ENCODE data around the gene SLC2A1. TPM values are rescaled to one million over a fixed set of nuclear protein-coding genes. Genes with fewer than 3 reads are reported as not detected.

SLC2A1 gene
- 1,089 TPM for total RNA-seq

GRCh38 chr1:42958488-42959319, at the start of gene SLC2A1:
TSS of gene SLC2A1 (minus strand) at chr1:42958868. CDS start at chr1:42958651, 217 bp downstream.

Other genes with a start within 250 kb of the SLC2A1 start
- gene CLDN19, start 218.6 kb downstream of the SLC2A1 start, total RNA-seq: 8.6 TPM
- 68.0 TPM for gene P3H1, start 191.8 kb downstream of the SLC2A1 start, total RNA-seq
- gene C1orf50, start 191.6 kb downstream of the SLC2A1 start, total RNA-seq: 7.8 TPM
- 0.44 TPM for gene TMEM269, start 173.9 kb downstream of the SLC2A1 start, total RNA-seq
- gene ERMAP, start 141.7 kb downstream of the SLC2A1 start, total RNA-seq: 12.8 TPM
- gene SVBP, start 141.5 kb downstream of the SLC2A1 start, total RNA-seq: 27.7 TPM
- 17.4 TPM for gene ZNF691, start 112.3 kb downstream of the SLC2A1 start, total RNA-seq
- gene EBNA1BP2, start 213.4 kb upstream of the SLC2A1 start, total RNA-seq: 38.5 TPM
- gene CFAP57, start 213.5 kb upstream of the SLC2A1 start, total RNA-seq: 1.2 TPM

Data from camera-type eye (tissue), 1 donor.